ENCODE results near the gene CEP78. TPM values are rescaled to one million over a fixed set of nuclear protein-coding genes. Genes with fewer than 3 reads are reported as not detected.

CEP78 gene
- total and polyA plus RNA-seq, 2 donors, result 6.4 to 54.3 TPM

- Histone ChIP-seq H3K27ac (ENCODE audit: low read depth) (no peak overlapping the region), H3K4me1 (ENCODE audit: insufficient read depth) (no peaks in the 10 kb centered on the region), H3K4me3 (ENCODE audit: low read depth, low read length) (no peak overlapping the region), H3K36me3 (ENCODE audit: insufficient read depth) (no peaks in the 10 kb centered on the region)
- no peak for DNase-seq (ENCODE audit: extremely low spot score)
- 56% methylated on average over 8 of the region's 8 CpGs for WGBS
These were observed 79.3 kb downstream of the CEP78 start for GRCh38 chr9:78314953-78315870.

- Histone ChIP-seq H3K27ac (ENCODE audit: low read depth) (no peak overlapping the region), H3K36me3 (ENCODE audit: insufficient read depth) (no peaks in the 10 kb centered on the region), H3K4me3 (ENCODE audit: low read depth, low read length) (no peak overlapping the region), H3K4me1 (ENCODE audit: insufficient read depth) (no peaks in the 10 kb centered on the region)
- DNase-seq (ENCODE audit: extremely low spot score), result no peak
- WGBS, result 91% methylated on average over 11 of the region's 11 CpGs
These were observed 80.5 kb downstream of the CEP78 start for GRCh38 chr9:78316166-78316892.

- Histone ChIP-seq H3K4me3 (ENCODE audit: low read depth, low read length) (no peak overlapping the region), H3K27ac (ENCODE audit: low read depth) (no peak overlapping the region), H3K4me1 (ENCODE audit: insufficient read depth) (no peaks in the 10 kb centered on the region), H3K36me3 (ENCODE audit: insufficient read depth) (no peaks in the 10 kb centered on the region)
- DNase-seq (ENCODE audit: extremely low spot score), result no peak
- 93% methylated on average over 6 of the region's 6 CpGs for WGBS
These were observed 83.5 kb downstream of the CEP78 start for GRCh38 chr9:78319197-78320029.

- H3K4me1 ChIP-seq (ENCODE audit: insufficient read depth), result no peaks in the 10 kb centered on the region
- WGBS, result 73% methylated on average over 4 of the region's 4 CpGs
These were observed 84.3 kb downstream of the CEP78 start for GRCh38 chr9:78320030-78320693.

GRCh38 chr9:78320875-78321496 lies 85.1 kb downstream of the CEP78 start:
- Histone ChIP-seq H3K36me3 (ENCODE audit: insufficient read depth) (no peaks in the 10 kb centered on the region), H3K4me3 (ENCODE audit: low read depth, low read length) (no peak overlapping the region), H3K27ac (ENCODE audit: low read depth) (no peak overlapping the region), H3K4me1 (ENCODE audit: insufficient read depth) (no peaks in the 10 kb centered on the region)
- DNase-seq (ENCODE audit: extremely low spot score), result no peak
- 95% methylated on average over 4 of the region's 4 CpGs for WGBS

More at GRCh38 chr9:78320030-78320693, 84.3 kb downstream of the CEP78 start:
- no peak for DNase-seq (ENCODE audit: extremely low spot score)
- H3K36me3 ChIP-seq (ENCODE audit: insufficient read depth), result no peaks in the 10 kb centered on the region
- no peak overlapping the region for H3K4me3 ChIP-seq (ENCODE audit: low read depth, low read length)
- H3K27ac ChIP-seq (ENCODE audit: low read depth), result no peak overlapping the region

- 94% methylated on average over 7 of the region's 7 CpGs for WGBS
- no peak for DNase-seq (ENCODE audit: extremely low spot score)
- H3K4me3 ChIP-seq (ENCODE audit: low read depth, low read length), result no peak overlapping the region
- H3K4me1 ChIP-seq (ENCODE audit: insufficient read depth), result no peaks in the 10 kb centered on the region
- H3K36me3 ChIP-seq (ENCODE audit: insufficient read depth), result no peaks in the 10 kb centered on the region
- H3K27ac ChIP-seq (ENCODE audit: low read depth), result no peak overlapping the region
These were observed 85.6 kb downstream of the CEP78 start for GRCh38 chr9:78321505-78321904.

- no peak overlapping the region for H3K27ac ChIP-seq (ENCODE audit: low read depth)
- 84% methylated on average over 10 of the region's 10 CpGs for WGBS
- H3K4me1 ChIP-seq (ENCODE audit: insufficient read depth), result no peaks in the 10 kb centered on the region
- no peak for DNase-seq (ENCODE audit: extremely low spot score)
- no peak overlapping the region for H3K4me3 ChIP-seq (ENCODE audit: low read depth, low read length)
- H3K36me3 ChIP-seq (ENCODE audit: insufficient read depth), result no peaks in the 10 kb centered on the region
These were observed 88.3 kb downstream of the CEP78 start for GRCh38 chr9:78324068-78324650.

- H3K27ac ChIP-seq (ENCODE audit: low read depth), result no peak overlapping the region
- no peak for DNase-seq (ENCODE audit: extremely low spot score)
- H3K4me3 ChIP-seq (ENCODE audit: low read depth, low read length), result no peak overlapping the region
- H3K36me3 ChIP-seq (ENCODE audit: insufficient read depth), result no peaks in the 10 kb centered on the region
- 87% methylated on average over 8 of the region's 8 CpGs for WGBS
- H3K4me1 ChIP-seq (ENCODE audit: insufficient read depth), result no peaks in the 10 kb centered on the region
These were observed 88.8 kb downstream of the CEP78 start for GRCh38 chr9:78324682-78325081.

GRCh38 chr9:78325343-78325742 lies 89.5 kb downstream of the CEP78 start:
- H3K36me3 ChIP-seq (ENCODE audit: insufficient read depth), result no peaks in the 10 kb centered on the region
- H3K4me3 ChIP-seq (ENCODE audit: low read depth, low read length), result no peak overlapping the region
- H3K27ac ChIP-seq (ENCODE audit: low read depth), result no peak overlapping the region
- no peaks in the 10 kb centered on the region for H3K4me1 ChIP-seq (ENCODE audit: insufficient read depth)
- DNase-seq (ENCODE audit: extremely low spot score), result peak; percentile 26
- WGBS, result 30% methylated on average over 6 of the region's 6 CpGs

GRCh38 chr9:78325846-78326360 lies 90.0 kb downstream of the CEP78 start:
- H3K4me1 ChIP-seq (ENCODE audit: insufficient read depth), result no peaks in the 10 kb centered on the region
- H3K4me3 ChIP-seq (ENCODE audit: low read depth, low read length), result no peak overlapping the region
- 65% methylated on average over 5 of the region's 5 CpGs for WGBS
- DNase-seq (ENCODE audit: extremely low spot score), result no peak
- H3K36me3 ChIP-seq (ENCODE audit: insufficient read depth), result no peaks in the 10 kb centered on the region
- H3K27ac ChIP-seq (ENCODE audit: low read depth), result no peak overlapping the region

- no peak for DNase-seq (ENCODE audit: extremely low spot score)
- 94% methylated on average over 2 of the region's 2 CpGs for WGBS
- Histone ChIP-seq H3K4me3 (ENCODE audit: low read depth, low read length) (no peak overlapping the region), H3K4me1 (ENCODE audit: insufficient read depth) (no peaks in the 10 kb centered on the region), H3K36me3 (ENCODE audit: insufficient read depth) (no peaks in the 10 kb centered on the region), H3K27ac (ENCODE audit: low read depth) (no peak overlapping the region)
These were observed 90.7 kb downstream of the CEP78 start for GRCh38 chr9:78326564-78326963.

Data from urinary bladder (tissue), 4 donors.